ENCODE results near the gene SLC10A6. TPM values are rescaled to one million over a fixed set of nuclear protein-coding genes. Genes with fewer than 3 reads are reported as not detected.

Gene SLC10A6
- total and polyA plus RNA-seq, 8 donors = 0.48 to 7.6 (median 1.5) TPM; not detected in 5

DNA sequence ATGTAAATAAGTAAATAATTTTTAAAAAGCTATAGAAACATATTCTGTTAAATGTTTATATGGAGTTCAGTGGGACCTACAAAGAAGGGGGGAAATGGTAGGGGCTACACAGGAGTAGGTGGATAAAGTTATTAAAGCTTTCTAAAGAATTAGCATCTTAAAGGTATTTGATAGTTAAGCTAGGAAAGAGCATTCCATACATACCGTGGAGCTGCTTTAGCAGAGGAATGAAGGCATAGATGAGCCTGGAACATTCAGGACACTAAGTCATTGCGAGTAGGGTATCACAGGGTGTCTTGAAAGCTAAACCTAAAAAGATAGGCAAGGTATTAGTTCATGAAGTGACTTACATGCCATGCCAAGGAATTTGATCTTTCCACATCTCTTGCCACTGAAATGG lies 60.4 kb downstream of the SLC10A6 start:
- 61 to 94% (median 88%) methylated on average over 2 of the region's 2 CpGs for WGBS, 5 donors
- Histone ChIP-seq H3K27ac (no peak overlapping the region), H3K4me1 (no peaks in the 10 kb centered on the region), H3K36me3 (peaks cover 0 to 38% (median 28%) of the 10 kb centered on the region in 4 donors), H3K9me3 (no peaks in the 10 kb centered on the region), H3K27me3 (no peaks in the 10 kb centered on the region), H3K4me3 (no peak overlapping the region)
- no peak for DNase-seq
- TF ChIP-seq POLR2A (IDR thresholded peaks at IDR 0.05) = no peak
- no peak for TF ChIP-seq EP300 (IDR thresholded peaks at IDR 0.05)
- TF ChIP-seq CTCF (IDR thresholded peaks at IDR 0.05) = no peak
- TF ChIP-seq POLR2AphosphoS5 (IDR thresholded peaks at IDR 0.05) = no peak
- intact Hi-C loops (cut with DNase I; ENCODE audit: low total_unique reads) = no loop called here

- intact Hi-C loops (cut with DNase I; ENCODE audit: low total_unique reads) = no loop called here
- H3K27me3 ChIP-seq = no peaks in the 10 kb centered on the region
- TF ChIP-seq CTCF (IDR thresholded peaks at IDR 0.05) (no peak), POLR2A (IDR thresholded peaks at IDR 0.05) (no peak), POLR2AphosphoS5 (IDR thresholded peaks at IDR 0.05) (no peak), EP300 (IDR thresholded peaks at IDR 0.05) (no peak)
Measured at GRCh38 chr4:86778175-86778574, 71.0 kb downstream of the SLC10A6 start.

GRCh38 chr4:86775061-86775460 lies 74.1 kb downstream of the SLC10A6 start:
- Histone ChIP-seq H3K27me3 (no peaks in the 10 kb centered on the region), H3K9me3 (no peaks in the 10 kb centered on the region), H3K27ac (no peak overlapping the region), H3K4me3 (no peak overlapping the region), H3K4me1 (no peaks in the 10 kb centered on the region), H3K36me3 (peaks cover 0 to 46% (median 29%) of the 10 kb centered on the region in 4 donors)
- intact Hi-C loops (cut with DNase I; ENCODE audit: low total_unique reads) = no loop called here
- DNase-seq = no peak
- TF ChIP-seq CTCF (IDR thresholded peaks at IDR 0.05) (no peak), EP300 (IDR thresholded peaks at IDR 0.05) (no peak), POLR2A (IDR thresholded peaks at IDR 0.05) (no peak), POLR2AphosphoS5 (IDR thresholded peaks at IDR 0.05) (no peak)
- WGBS, 5 donors = 71 to 84% (median 81%) methylated on average over 4 of the region's 4 CpGs

More at GRCh38 chr4:86778175-86778574, 71.0 kb downstream of the SLC10A6 start:
- WGBS, 5 donors = 92 to 97% (median 93%) methylated on average over 4 of the region's 4 CpGs
- no peaks in the 10 kb centered on the region for H3K9me3 ChIP-seq
- no peak overlapping the region for H3K27ac ChIP-seq
- no peak overlapping the region for H3K4me3 ChIP-seq
- H3K36me3 ChIP-seq = peaks cover 0 to 32% (median 18%) of the 10 kb centered on the region in 4 donors
- no peaks in the 10 kb centered on the region for H3K4me1 ChIP-seq
- no peak for DNase-seq

Other genes starting within 250 kb of the SLC10A6 start
- 1 to 10 TPM in 1 of 5 donors, not detected in 4; 3.1 TPM for gene C4orf36, start 43.0 kb upstream of the SLC10A6 start, total RNA-seq
- gene C4orf36, start 43.0 kb upstream of the SLC10A6 start, polyA plus RNA-seq = 1 to 10 TPM in 1 of 3 donors, not detected in 2; 1.7 TPM
- 100 to 1,000 TPM in 1 of 5 donors, 10 to 100 TPM in 4; 57.5 to 177 (median 78.5) TPM for gene AFF1, start 85.6 kb upstream of the SLC10A6 start, total RNA-seq
- gene AFF1, start 85.6 kb upstream of the SLC10A6 start, polyA plus RNA-seq = 10 to 100 TPM in 1 of 3 donors, 1 to 10 TPM in 2; 6.9 to 10.7 (median 7.1) TPM

Measured in stomach (tissue), 9 donors.